ENCODE results near the gene C10orf88.

C10orf88 gene, protein sequence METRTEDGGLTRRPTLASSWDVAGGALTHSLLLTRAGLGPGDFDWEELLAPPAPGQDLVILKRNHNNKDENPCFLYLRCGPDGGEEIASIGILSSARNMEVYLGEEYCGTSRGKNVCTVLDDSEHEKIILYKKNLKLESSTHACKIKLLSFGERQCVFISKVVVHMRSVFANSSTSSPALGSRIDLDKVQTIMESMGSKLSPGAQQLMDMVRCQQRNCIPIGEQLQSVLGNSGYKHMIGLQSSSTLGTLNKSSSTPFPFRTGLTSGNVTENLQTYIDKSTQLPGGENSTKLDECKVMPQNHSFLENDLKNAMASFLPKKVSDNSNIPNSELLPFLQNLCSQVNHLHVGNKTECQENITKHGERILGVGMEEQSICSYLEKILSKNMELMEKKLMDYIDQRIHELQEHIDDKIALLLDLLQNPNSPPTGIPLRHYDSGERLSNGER

DNA sequence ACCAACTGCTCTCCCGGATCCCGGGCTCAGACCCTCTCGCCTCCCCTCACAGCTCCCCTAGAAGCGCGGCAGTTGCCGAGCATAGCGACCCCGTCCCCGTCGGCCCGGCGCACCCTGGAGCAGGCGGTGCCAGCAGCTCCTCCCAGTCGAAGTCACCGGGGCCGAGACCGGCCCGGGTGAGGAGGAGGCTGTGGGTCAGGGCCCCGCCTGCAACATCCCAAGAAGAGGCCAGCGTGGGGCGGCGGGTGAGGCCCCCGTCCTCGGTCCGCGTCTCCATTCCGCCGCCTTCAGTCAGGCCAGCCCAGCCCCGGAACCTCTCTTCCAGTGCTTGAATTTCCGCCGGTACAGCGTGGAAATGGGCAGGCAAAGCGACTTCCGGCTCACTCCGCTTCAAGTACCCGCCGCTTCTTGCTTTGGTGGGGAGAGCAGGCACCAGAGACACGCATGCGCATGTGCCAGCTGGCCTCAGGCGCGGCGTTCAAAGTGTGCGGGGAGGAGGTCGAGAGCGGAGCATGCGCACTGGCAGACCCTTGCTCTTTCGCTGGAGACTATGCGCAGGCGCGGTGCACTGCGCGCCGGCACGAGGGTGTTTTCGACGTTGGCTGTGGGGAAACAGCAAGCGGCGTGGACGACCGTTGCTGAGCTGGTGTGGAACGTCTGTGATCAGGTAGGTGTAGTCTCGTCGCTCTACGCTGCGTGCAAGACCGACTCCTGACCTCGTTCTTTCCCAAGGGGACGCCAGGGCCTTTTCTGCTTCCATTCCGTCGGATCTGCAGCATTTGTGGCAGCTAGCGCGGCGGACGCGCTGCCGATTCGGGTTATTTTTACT, at the start of gene C10orf88:
Gene C10orf88, minus strand, starts transcription at position 326 of the 829 bp plus-strand sequence. Its CDS starts 49 bp downstream, at position 277.
- DNase-seq: peak; percentile 99

DNA sequence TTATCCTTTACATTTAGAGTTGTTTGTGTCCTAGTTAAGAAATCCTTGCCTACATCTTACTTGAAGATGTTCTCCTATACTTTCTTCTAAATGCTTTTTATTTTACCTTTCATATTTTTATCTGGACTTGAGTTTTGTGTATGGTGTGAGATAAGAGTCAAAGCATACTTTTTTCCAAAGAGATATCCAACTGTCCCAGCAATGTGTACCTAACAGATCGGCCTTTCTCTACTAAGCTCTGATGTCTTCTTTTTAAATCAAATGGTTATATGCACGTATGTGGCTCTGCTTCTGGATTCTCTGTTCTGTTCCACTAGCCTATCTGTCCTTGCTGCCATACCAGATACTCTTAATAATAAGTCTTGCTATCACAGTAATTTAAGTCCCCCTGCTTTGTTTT, 47.3 kb upstream of the C10orf88 start:
- DNase-seq: no peak

DNA sequence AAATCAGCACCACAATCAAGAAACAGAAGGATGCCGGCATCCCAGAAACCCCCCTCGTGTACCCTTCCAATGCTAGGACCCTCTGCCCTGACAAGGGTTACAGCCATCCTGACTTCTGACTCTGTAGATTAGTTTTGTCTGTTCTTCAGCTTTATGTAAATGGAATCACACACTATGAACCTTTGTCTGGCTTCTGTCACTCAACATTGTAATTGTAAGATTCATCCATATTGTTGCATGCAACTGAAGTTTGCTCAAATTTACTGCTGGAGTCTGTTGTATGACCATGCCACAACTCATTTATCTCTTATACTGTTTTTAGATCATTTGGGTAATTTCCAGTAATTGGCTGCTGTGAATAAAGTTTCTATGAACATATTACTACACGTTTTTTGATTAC, 46.1 kb upstream of the C10orf88 start:
- DNase-seq: no peak

DNA sequence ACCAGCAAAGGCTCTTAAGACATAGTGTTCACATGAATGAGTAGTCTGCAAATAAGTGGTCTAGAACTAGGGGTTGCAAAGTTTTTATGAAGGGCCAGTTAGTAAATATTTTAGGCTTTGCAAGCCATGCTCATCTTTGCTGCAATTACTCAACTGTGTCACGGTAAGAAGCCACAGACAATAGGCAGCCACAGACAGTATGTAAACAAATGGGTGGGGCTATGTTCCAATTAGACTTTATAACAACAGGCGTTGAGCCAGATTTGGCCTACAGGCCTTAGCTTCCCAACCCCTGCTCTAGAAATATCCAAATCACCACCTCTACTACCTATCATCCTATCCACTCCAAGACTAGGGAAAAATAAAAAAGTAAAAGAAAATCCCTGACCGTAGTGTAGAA, 45.3 kb upstream of the C10orf88 start:
- no peak for DNase-seq

DNA sequence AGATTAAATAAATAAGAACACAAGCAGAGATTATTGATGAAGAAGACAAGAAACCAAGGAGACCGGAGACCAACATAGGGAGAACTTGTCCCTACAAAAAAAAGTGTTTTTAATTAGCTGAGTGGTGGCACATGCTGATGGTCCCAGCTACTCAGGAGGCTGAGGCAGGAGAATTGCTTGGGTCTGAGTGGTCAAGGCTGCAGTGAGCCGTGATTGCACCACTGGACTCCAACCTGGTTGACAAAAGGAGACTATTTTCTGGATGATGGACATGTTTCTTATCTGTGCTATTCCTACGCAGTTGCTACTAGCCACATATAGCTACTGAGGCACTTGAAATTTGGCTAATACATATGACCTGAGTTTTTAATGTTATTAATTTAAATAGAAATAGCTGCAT, 44.9 kb upstream of the C10orf88 start:
- no peak for DNase-seq

DNA sequence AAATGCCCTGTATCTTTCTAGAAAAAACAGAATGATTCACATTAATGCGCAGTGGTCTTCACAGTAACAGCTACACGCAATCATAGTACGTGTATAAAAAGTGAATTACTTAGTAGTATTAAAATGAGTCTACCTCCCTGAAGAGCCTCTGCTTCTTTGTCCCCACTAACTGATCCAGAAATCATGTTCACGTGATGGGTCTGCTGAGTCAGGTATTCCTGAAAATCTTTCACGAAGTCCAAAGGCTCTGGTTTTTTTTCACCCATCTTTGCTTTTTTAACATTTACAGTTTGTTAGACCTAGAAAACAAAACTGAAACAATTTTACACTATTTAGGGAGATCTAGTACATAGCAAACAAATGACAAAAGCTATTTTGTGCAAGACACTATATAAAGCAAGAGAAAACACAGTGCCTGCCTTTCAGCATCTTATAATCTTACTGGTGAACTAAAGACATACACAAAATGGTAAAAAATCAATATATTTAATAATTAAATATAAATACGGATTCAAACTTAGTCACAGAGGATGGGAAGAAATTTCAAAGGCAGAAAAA, 44.4 kb upstream of the C10orf88 start:
- no peak for DNase-seq

DNA sequence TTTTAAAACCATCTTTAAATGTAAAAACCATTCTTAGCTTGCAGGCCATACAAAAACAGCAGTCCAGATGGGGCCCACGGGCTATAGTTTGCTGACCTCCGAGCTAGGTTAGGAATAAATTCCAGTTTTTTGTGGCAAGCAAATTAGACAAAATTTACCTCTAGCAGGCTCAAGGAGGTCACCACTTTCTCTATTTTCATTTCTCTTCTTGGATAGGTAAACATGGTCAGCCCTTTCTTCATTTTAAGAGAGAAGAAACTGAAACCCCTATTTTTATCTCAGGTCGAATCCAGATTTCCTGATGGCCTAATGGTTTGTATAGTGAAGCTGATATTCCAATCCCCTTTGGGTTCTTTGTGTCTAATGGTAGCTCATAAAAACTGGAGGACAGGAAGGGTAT, 43.8 kb upstream of the C10orf88 start:
- DNase-seq: no peak

DNA sequence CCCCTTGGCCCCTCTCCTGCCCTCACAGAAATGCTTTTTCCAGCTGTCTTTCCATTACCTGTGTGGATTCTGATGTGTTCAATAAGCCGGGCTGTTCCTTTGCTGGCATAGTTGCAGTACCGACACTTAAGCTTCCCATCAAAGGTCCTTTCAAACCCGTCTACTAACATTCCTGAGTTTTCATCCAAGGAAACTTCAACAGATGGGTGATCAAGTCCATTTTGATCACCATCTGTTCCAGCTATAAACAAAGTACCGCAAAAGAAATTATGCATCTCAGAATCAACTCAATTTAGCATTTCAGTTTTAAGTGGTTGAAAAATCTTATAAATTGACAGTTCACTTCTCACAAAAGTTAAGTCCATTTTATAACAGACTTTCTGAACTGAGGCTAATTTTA, 41.9 kb upstream of the C10orf88 start:
- no peak for DNase-seq

DNA sequence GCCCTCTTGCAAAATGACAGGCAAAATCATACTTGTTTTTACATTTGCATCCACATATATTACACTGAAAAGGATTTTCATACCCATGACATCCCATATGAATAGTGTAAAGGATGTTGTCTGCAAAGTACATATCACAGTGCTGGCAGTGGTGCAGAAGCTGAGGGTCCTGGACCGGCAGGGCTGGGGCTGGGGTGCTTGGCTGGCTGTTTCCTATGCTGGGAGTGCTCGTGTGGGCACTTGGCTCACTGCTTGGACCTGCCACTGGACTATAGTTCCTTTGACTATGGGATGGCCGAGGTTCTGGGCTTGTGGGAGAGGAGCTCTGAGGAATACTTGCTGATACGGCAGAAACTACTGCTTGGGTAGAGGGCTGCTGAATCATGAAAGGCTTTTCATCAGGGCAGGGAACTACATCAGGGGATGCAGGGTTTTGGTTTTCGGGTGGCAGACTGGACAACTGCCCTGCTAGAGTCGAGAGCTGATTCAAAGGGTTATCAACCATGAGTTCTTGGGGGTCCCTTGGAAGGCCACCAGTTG, 39.8 kb upstream of the C10orf88 start:
- DNase-seq: no peak

DNA sequence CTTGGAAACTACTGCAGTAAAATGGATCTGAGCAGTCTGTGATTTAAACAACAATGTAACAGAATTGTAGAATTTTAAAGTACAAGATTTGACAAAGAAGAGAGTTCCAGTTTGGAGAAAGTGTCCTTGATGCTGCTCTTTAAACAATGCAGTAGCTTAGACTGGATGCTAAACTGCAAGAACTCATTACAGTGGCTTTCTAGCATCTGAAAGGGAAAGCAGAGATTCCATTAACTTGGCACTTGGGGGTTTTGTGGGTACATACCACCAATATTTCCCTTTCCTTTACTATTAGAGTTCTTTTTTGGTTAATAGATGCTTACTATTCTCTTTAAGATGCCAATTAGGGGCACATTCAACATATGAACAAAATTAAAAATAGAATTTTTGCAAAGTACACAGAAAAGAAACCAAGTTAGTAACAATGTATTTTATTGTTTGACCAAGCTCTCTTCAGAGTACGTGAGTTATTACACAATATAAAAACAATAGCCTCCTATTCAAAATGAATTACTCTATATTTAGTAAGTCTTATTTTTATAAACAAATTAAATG, 38.1 kb upstream of the C10orf88 start:
- no peak for DNase-seq

DNA sequence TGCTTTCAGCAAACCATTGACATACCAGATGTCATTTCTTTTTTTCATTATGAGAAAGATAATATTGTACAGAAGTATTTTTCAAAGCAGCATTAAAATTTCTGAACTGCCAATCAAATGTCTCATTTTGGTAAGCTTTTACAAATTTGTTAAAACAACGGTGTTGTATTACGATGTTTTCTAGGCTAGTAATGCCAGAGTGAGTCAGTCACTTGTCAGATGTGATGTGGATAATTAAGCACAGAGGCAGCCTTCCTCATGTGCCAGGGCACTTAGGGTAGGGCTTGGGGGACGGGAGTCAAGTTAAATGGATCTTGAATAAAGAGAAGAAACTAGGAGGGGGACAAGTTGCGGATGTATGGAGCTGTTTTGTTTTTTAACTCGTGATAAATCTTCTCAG, 36.3 kb upstream of the C10orf88 start:
- DNase-seq: no peak

DNA sequence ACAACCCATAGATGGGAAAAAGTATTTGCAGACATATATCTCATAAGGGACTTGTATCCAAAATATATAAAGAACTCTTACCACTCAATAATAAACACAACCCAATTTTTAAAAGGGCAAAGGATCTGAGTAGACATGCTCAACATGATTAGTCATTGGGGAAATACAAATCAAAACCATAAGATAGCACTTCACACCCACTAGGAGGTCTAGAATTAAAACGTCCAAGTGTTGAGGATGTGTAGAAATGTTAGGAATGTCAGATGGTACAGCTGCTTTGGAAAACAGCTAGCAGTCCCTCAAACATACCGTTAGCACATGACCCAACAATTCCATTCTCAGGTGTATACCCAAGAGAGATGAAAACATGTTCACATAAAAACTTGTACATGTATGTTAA, 34.5 kb upstream of the C10orf88 start:
- no peak for DNase-seq

DNA sequence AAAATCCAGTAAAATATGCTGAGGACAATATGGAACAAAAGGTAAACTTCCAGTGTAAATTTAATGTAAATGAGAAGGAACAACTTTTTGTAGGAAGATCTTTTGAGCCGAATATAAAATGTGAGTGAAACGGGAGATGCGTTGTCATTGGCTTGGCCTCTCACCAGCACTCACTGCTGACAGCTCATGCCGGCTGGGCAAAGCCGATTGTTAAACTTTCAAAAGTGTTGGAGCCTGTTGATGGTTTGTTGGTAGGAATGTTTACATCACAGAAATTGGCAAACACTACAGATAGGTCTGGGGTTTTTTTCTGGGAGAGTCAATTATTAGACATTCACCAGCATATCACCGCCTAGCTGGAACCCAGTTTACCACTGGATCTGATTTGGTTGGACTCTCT, 32.3 kb upstream of the C10orf88 start:
- no peak for DNase-seq

DNA sequence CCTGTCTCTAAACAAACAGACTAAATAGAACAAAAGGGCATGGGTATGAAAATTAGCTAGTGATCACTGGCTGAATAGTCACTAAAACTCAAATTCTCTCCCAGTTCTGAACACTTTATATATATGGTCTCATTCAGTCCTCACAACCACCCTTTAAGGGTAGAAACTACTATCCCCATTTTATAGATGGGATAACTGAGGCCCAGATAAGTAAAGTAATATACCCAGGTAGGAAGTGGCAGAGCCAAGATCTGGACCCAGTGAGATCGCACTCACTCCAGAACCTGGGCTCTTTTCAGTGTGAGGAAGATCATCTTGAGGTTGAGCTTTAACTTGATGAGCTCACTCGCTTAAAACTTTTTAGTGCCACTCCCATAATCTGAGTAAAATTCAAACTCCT, 30.7 kb upstream of the C10orf88 start:
- no peak for DNase-seq

DNA sequence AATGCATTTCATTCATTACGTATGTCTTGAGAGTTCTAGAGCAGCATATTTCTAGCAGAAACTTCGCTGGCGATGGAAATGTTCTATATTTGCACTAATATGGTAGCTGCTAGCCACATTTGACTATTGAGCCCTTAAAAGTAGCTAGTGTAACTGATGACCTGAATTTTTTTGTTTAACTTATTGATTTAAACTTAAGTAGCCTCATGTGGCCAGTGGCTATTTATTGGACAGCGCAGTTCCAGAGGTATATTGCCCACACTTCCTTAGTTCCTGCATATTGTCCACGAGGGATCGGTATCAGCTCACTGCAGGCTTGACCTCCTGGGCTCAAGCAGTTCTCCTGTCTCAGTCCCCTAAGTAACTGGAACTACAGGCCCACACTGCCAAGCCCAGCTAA, 29.9 kb upstream of the C10orf88 start:
- DNase-seq: no peak

DNA sequence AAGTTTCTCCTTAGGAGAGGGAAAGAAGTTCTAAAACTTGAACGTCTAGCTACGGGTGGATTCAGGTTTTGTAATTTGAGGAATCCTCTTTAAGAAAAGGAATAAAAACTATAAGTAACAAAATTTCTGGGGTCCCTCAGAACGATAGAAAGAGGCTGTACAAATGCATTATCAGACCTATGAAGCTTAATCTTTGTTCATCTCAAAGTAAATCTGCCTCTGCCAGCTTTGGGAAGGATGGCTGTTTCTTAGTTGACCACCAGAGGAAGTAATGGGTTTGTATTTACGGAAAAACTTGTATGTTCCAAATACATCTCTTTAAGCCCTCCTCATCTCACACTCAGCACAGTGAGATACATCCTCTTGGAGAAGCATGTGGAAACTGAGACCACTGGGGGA, 27.0 kb upstream of the C10orf88 start:
- no peak for DNase-seq

DNA sequence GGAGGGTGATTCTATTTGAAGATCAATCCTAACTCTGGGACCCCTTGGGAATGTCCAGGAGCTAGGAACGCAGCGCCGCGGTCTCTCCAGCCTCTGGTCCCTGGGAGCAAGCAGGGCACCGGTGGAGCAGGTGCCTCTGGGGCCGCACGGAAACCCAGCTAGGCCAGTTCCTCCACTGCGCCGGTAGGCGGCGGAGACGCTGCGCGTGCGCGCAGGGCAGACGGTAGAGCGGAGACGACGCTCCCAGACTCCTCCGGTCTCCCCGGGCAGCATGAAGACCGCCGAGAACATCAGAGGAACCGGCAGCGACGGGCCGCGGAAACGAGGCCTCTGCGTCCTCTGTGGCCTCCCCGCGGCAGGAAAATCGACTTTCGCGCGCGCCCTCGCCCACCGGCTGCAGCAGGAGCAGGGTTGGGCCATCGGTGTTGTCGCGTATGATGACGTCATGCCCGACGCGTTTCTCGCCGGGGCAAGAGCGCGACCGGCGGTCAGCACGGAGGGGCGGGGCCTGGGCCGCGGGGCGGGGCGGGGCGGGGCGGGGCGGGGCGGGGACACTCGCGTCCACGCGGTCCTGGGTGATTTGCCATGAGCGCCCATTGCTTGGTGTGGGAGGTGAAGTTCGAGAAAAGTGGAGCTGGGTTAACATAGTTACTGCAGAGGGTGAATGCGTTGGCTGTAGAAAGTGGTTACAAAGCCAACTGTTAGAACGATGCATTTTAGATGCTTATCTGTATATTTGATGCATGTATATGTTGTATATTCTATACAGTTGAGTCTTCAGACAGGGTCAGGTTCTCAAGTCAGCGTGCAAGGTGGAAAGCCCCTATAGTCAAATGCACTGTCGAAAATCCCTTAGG, 26.4 kb upstream of the C10orf88 start, which contains the start of gene PSTK:
Gene PSTK, plus strand, starts transcription at position 193 of the 857 bp plus-strand sequence. Its CDS starts 79 bp downstream, at position 272.
- DNase-seq: peak; percentile 94

DNA sequence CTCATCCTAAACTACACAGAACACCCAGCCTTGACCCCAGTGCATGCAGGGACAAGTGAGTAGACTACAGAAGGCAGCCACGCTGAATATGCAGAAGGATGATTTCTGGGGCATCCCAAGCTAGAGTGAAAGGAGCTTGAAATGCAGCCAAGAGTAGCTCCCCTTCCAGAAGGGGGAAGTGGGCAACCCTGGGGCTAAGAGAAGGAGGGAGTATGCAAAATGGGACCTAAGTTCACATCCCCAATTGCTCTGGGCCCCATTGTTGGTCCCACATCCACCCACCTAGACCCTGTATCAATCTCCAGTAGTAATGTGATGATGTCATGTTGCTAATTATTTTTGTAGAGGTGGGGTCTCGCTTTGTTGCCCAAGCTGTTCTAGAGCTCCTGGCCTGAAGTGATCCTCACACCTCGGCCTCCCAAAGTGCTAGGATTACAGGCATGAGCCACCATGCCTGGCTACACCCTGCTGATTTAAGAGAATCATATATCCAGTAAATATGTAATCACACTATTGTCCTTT, 20.6 kb upstream of the C10orf88 start:
- DNase-seq: no peak

DNA sequence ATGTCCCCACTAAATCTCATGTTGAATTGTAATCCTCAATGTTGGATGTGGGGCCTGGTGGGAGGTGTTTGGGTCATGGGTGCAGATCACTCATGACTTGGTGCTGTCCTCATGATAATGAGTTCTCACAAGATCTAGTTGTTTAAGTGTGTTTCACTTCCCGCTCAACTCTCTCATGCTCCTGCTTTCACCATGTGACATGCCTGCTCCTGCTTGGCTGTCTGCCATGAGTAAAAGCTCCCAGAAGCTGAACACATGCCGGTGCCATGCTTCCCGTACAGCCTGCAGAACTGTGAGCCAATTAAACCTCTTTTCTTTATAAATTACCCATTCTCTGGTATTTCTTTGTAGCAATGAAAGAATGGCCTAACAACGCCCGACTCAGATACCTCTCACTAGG, 20.0 kb upstream of the C10orf88 start:
- DNase-seq: no peak

DNA sequence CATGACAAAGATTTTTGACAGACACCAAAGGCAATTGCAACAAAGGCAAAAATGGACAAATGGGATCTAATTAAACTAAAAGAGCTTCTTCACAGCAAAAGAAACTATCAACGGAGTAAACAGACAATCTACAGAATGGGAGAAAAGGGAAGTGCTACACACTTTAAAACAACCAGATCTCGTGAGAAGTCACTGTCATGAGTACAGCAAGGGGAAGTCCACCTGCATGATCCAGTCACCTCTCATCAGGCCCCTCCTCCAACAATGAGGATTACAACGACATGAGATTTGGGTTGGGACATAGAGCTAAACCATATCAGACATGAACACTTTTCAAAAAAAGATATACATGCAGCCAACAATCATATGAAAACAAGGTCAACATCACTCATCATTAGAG, 14.7 kb upstream of the C10orf88 start:
- no peak for DNase-seq

DNA sequence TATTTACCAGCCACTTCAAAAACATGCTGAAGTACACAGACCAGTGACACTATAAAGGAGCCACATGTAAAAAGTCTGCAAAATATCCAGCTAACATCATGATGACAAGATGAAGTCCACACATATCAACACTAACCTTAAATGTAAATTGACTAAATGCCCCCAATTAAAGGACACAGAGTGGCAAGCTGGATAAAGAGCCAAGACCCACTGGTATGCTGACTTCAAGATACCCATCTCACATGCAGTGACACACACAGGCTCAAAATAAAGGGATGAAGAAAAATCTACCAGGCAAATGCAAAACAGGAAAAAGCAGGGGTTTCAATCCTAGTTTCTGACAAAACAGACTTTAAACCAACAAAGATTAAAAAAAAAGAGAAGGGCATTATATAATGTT, 12.9 kb upstream of the C10orf88 start:
- DNase-seq: no peak

DNA sequence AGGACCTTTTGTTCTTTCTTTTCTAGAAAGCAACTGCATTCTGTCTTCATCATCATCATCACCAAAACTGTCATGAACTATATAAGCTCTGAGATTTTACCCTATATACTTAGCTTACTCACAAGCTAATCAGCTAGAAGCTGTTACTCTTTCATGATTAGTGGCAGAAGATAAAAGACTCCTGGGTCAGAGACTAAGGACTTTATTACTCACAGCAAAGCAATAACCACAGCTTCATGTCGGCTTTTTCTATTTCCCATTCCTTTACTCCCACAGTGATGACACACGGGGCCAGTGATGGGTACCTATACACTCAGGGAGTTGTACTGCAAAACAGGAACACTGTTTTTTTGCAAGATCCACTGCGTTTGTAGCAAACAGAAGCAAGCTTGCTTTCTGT, 8.4 kb upstream of the C10orf88 start:
- no peak for DNase-seq
